Measurements from ENCODE around the gene VPS54. TPM values are rescaled to one million over a fixed set of nuclear protein-coding genes. Genes with fewer than 3 reads are reported as not detected.

The VPS54 gene
- total RNA-seq, 4 donors from 2014 or later: 19.8 to 24.0 (median 22.2) TPM

Small RNA genes within 50 kb of the gene (small RNA-seq; reads per million reads assigned to genes)
- not detected for gene RF01293

Other genes with a start within 250 kb of the VPS54 start
- 100 to 1,000 TPM in 2 of 4 donors, 10 to 100 TPM in 2; 80.8 to 137 (median 103) TPM for gene UGP2, start 177.5 kb downstream of the VPS54 start, total RNA-seq
- 10 to 100 TPM; 18.4 to 31.0 (median 24.6) TPM for gene PELI1, start 125.0 kb upstream of the VPS54 start, total RNA-seq

Data from tibial nerve (tissue), 4 donors.